HepG2 (cell line): ENCODE data around the gene HPCAL1. TPM values are rescaled to one million over a fixed set of nuclear protein-coding genes. Genes with fewer than 3 reads are reported as not detected.

Experiments
- ATF7 ChIP-seq, 2 experiments: fragments of 450-650 bp in 1 of 2; sonication (generic) in 1 of 2; formaldehyde crosslinking in 1 of 2; IDR thresholded peaks; 2 replicates each; pipeline versions ENCODE4 v1.4.0 to v1.6.1; 2016 to 2020; ENCODE audit warnings: antibody characterized with exemption in 1 of 2, mild to moderate bottlenecking in 1 of 2, missing genetic modification reagents in 1 of 2
- IKZF1 ChIP-seq: fragments of 450-650 bp; IDR thresholded peaks from 2 replicates; pipeline ENCODE4 v1.7.1; 2016
- KLF11 ChIP-seq: IDR thresholded peaks from 2 replicates; pipeline ENCODE4 v1.6.1; 2016; ENCODE audit warnings: missing compliant biosample characterization
- KLF6 ChIP-seq: IDR thresholded peaks from 2 replicates; pipeline ENCODE4 v1.8.0; 2016; ENCODE audit warnings: missing biosample characterization, missing genetic modification reagents
- KMT2B ChIP-seq: IDR thresholded peaks from 2 replicates; pipeline ENCODE4 v1.6.1; 2016; ENCODE audit warnings: missing genetic modification reagents, missing compliant biosample characterization
- MED13 ChIP-seq: sonication (generic); formaldehyde crosslinking; IDR thresholded peaks from 2 replicates; pipeline ENCODE4 v1.5.0; 2020; ENCODE audit warnings: missing genetic modification reagents
- MEF2D ChIP-seq: sonication (generic); formaldehyde crosslinking; IDR thresholded peaks from 2 replicates; pipeline ENCODE4 v1.5.1; 2020; ENCODE audit warnings: mild to moderate bottlenecking, missing genetic modification reagents
- NCOA2 ChIP-seq: sonication (generic); formaldehyde crosslinking; IDR thresholded peaks from 2 replicates; pipeline ENCODE4 v1.8.0; 2022; ENCODE audit warnings: inconsistent platforms
- NR2C2 ChIP-seq: sonication (generic); formaldehyde crosslinking; IDR thresholded peaks from 2 replicates; pipeline ENCODE4 v1.4.0; 2020; ENCODE audit warnings: missing genetic modification reagents, mild to moderate bottlenecking, moderate library complexity, borderline replicate concordance
- SAP130 ChIP-seq: IDR thresholded peaks from 2 replicates; pipeline ENCODE4 v1.6.1; 2016; ENCODE audit warnings: low read depth
- SIN3A ChIP-seq: IDR thresholded peaks from 2 replicates; pipeline ENCODE4 v1.6.1; 2011; ENCODE audit warnings: low read depth, mild to moderate bottlenecking, control low read depth, low read length, borderline replicate concordance
- SIN3B ChIP-seq: fragments of 150-350 bp; IDR thresholded peaks from 2 replicates; pipeline ENCODE4 v1.6.1; 2014; ENCODE audit warnings: low read length
- SIX4 ChIP-seq: sonication (generic); formaldehyde crosslinking; IDR thresholded peaks from 2 replicates; pipeline ENCODE4 v1.4.0; 2020; ENCODE audit warnings: missing genetic modification reagents
- TBX2 ChIP-seq: sonication (generic); formaldehyde crosslinking; IDR thresholded peaks from 2 replicates; pipeline ENCODE4 v1.5.0; 2020; ENCODE audit warnings: missing genetic modification reagents, mild to moderate bottlenecking, borderline replicate concordance
- TRAFD1 ChIP-seq: sonication (generic); formaldehyde crosslinking; IDR thresholded peaks from 2 replicates; pipeline ENCODE4 v1.5.1; 2020; ENCODE audit warnings: missing genetic modification reagents, mild to moderate bottlenecking, borderline replicate concordance
- ZBTB3 ChIP-seq: sonication (generic); formaldehyde crosslinking; IDR thresholded peaks from 2 replicates; pipeline ENCODE4 v1.4.0; 2020; ENCODE audit warnings: low read depth, mild to moderate bottlenecking, moderate library complexity, missing genetic modification reagents, borderline replicate concordance
- ZFP36L1 ChIP-seq: sonication (generic); formaldehyde crosslinking; IDR thresholded peaks from 2 replicates; pipeline ENCODE4 v1.8.0; 2022; ENCODE audit warnings: mild to moderate bottlenecking, missing genetic modification reagents, moderate library complexity
- ZFP82 ChIP-seq: sonication (generic); formaldehyde crosslinking; IDR thresholded peaks from 2 replicates; pipeline ENCODE4 v1.5.1; 2020; ENCODE audit warnings: mild to moderate bottlenecking, missing genetic modification reagents, borderline replicate concordance
- ZFP91 ChIP-seq: sonication (generic); formaldehyde crosslinking; IDR thresholded peaks from 2 replicates; pipeline ENCODE4 v1.9.0; 2022; ENCODE audit warnings: missing genetic modification reagents, mild to moderate bottlenecking, borderline replicate concordance
- ZNF230 ChIP-seq: sonication (generic); formaldehyde crosslinking; IDR thresholded peaks from 2 replicates; pipeline ENCODE4 v1.4.0; 2020; ENCODE audit warnings: mild to moderate bottlenecking, missing genetic modification reagents
- ZNF276 ChIP-seq: sonication (generic); formaldehyde crosslinking; IDR thresholded peaks from 2 replicates; pipeline ENCODE4 v1.4.0; 2020; ENCODE audit warnings: mild to moderate bottlenecking, low read depth, missing genetic modification reagents
- ZNF3 ChIP-seq: IDR thresholded peaks from 2 replicates; pipeline ENCODE4 v1.7.0; 2017; ENCODE audit warnings: inconsistent platforms
- ZNF546 ChIP-seq: sonication (generic); formaldehyde crosslinking; conservative IDR thresholded peaks from 2 replicates; pipeline ENCODE4 v1.8.1; 2023; ENCODE audit warnings: mild to moderate bottlenecking, missing genetic modification reagents
- ZNF878 ChIP-seq: sonication (generic); formaldehyde crosslinking; IDR thresholded peaks from 2 replicates; pipeline ENCODE4 v1.8.1; 2023; ENCODE audit warnings: mild to moderate bottlenecking, missing genetic modification reagents, moderate library complexity
- ZZZ3 ChIP-seq: sonication (generic); formaldehyde crosslinking; IDR thresholded peaks from 2 replicates; pipeline ENCODE4 v1.4.0; 2020; ENCODE audit warnings: missing genetic modification reagents, mild to moderate bottlenecking, borderline replicate concordance
- polyA plus RNA-seq, 8 experiments: library from polyadenylated mRNA; depleted of rRNA in 3 of 8; stranded (reverse) in 7 of 8; unstranded in 1 of 8; fragments of >200 nt; fragmentation: Illumina TruSeq in 4 of 8; extraction: Trizol in 4 of 8; gene quantifications; 2 replicates each; pipeline versions ENCODE4 v1.2.1 to v1.2.3, GENCODE V29; 2011 to 2016; ENCODE audit warnings: low read depth in 4 of 8, missing spikeins in 1 of 8, mixed read lengths in 1 of 8; ENCODE audit not compliant: insufficient read depth in 1 of 8
- total RNA-seq, 5 experiments: library from RNA; depleted of rRNA; stranded (reverse); fragments of >200 nt; fragmentation: Illumina TruSeq; extraction: Trizol; gene quantifications; 2 replicates each; pipeline ENCODE4 v1.2.3, GENCODE V29; 2016; ENCODE audit warnings: low read depth in 1 of 5

The HPCAL1 gene
- total and polyA plus RNA-seq, 2 of the 13 experiments (the other 11 are each of a cell fraction or from before 2014, with no cell fraction given): 29.5 to 29.9 TPM

GRCh38 chr2:10447895-10448575 lies 145.3 kb downstream of the HPCAL1 start, which contains the start of gene ODC1 (continued):
- TF ChIP-seq TRAFD1 (CRISPR knock-in tag) (no peak), KLF11 (no peak), MED13 (CRISPR knock-in tag) (no peak), ZNF3 (no peak), ZNF230 (CRISPR knock-in tag) (peak; percentile 75; the same call in 1 of the 2 replicates), NCOA2 (CRISPR knock-in tag) (no peak), ZNF276 (peak; percentile 98), ATF7 (IDR thresholded peaks at IDR 0.05) (no peak), ATF7 (CRISPR knock-in tag; IDR thresholded peaks at IDR 0.05) (peak; percentile 70), ZFP36L1 (CRISPR knock-in tag) (peak; percentile 91), ZNF546 (CRISPR knock-in tag) (peak; percentile 93), ZBTB3 (CRISPR knock-in tag) (no peak), ZZZ3 (CRISPR knock-in tag) (no peak), IKZF1 (no peak), ZNF878 (CRISPR knock-in tag) (peak; percentile 93; the same call in 1 of the 2 replicates), TBX2 (CRISPR knock-in tag) (peak; percentile 75), NR2C2 (CRISPR knock-in tag) (peak; percentile 32), SAP130 (peak; percentile 85; the same call in 1 of the 2 replicates), SIX4 (CRISPR knock-in tag) (no peak), KLF6 (CRISPR knock-in tag) (peak; percentile 97), MEF2D (no peak), ZFP82 (0 out of 2 replicates have a peak, but pooled peaks have one; percentile 92), ZFP91 (no peak; the same call in 1 of the 2 replicates), SIN3A (peak; percentile 87; the same call in 1 of the 2 replicates), SIN3B (no peak), KMT2B (CRISPR knock-in tag) (peak; percentile 61)
